ENCODE measurements around the gene DOK6. TPM values are rescaled to one million over a fixed set of nuclear protein-coding genes. Genes with fewer than 3 reads are reported as not detected.

Gene DOK6
- total RNA-seq, 1 donor, result 3.6 TPM

DNA sequence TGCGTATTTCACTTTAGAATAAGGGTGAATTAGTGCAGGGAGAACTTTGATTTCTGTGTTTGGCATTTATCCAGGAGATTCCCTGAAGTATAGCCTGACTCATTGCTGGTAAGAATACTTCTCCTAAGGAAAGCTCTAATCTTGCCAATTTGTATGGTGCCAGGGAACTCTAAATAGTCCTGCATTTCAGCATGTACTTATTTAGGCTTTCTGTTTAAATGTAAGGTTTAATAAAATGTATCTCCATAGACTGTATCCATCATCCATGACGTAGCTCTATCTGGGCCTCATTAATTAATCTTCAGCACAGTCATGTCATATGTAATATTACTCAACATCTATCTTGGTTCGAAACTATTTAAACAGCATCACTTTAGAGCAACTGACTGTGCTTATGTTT, 127.7 kb downstream of the DOK6 start:
- no peak for DNase-seq (ENCODE audit: insufficient read length, low spot score, missing footprints)
- no peak for TF ChIP-seq CTCF (IDR thresholded peaks at IDR 0.05; ENCODE audit: extremely low read depth, low read depth, low read length)
- Histone ChIP-seq H3K36me3 (ENCODE audit: insufficient read depth, low read length) (no peaks in the 10 kb centered on the region), H4K20me1 (ENCODE audit: insufficient read depth, low read length) (no peaks in the 10 kb centered on the region), H3K4me2 (ENCODE audit: insufficient read depth, low read length) (no peak overlapping the region), H3K27ac (ENCODE audit: low read depth, low read length) (no peak overlapping the region), H3K27me3 (ENCODE audit: insufficient read depth, low read length) (no peaks in the 10 kb centered on the region), H3K4me3 (ENCODE audit: insufficient read depth, low read length) (no peak overlapping the region), H2AFZ (ENCODE audit: low read length) (no peak overlapping the region), H3K79me2 (ENCODE audit: insufficient read depth, low read length) (no peaks in the 10 kb centered on the region), H3K4me1 (ENCODE audit: insufficient read depth, low read length) (no peaks in the 10 kb centered on the region), H3K9me3 (ENCODE audit: low read depth, low read length) (no peaks in the 10 kb centered on the region)

DNA sequence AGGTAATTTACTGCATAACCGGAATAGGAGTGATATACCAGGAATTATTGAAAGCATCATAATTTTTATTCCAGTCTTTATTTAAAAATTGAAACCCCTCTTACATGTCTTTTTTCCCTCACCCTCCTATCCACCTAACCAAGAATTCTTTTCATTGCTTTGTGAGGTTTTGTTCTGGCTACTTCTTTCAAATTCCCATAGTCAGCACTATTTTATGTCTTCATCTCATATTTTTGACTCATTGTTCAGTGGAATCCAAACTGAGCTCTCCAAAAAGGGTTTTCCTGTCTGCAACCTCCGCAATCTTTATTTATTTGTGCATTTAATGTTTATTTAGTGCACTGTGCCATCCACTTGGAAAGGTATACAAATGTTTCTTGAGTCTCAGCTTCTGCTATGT, 128.5 kb downstream of the DOK6 start:
- no peak overlapping the region for H3K4me2 ChIP-seq (ENCODE audit: insufficient read depth, low read length)
- H2AFZ ChIP-seq (ENCODE audit: low read length), result no peak overlapping the region
- no peaks in the 10 kb centered on the region for H3K4me1 ChIP-seq (ENCODE audit: insufficient read depth, low read length)
- no peak for DNase-seq (ENCODE audit: insufficient read length, low spot score, missing footprints)
- no peaks in the 10 kb centered on the region for H3K79me2 ChIP-seq (ENCODE audit: insufficient read depth, low read length)
- H3K27me3 ChIP-seq (ENCODE audit: insufficient read depth, low read length), result no peaks in the 10 kb centered on the region
- no peak overlapping the region for H3K27ac ChIP-seq (ENCODE audit: low read depth, low read length)
- H3K9me3 ChIP-seq (ENCODE audit: low read depth, low read length), result no peaks in the 10 kb centered on the region
- TF ChIP-seq CTCF (IDR thresholded peaks at IDR 0.05; ENCODE audit: extremely low read depth, low read depth, low read length), result no peak
- H3K36me3 ChIP-seq (ENCODE audit: insufficient read depth, low read length), result no peaks in the 10 kb centered on the region
- no peak overlapping the region for H3K4me3 ChIP-seq (ENCODE audit: insufficient read depth, low read length)
- H4K20me1 ChIP-seq (ENCODE audit: insufficient read depth, low read length), result no peaks in the 10 kb centered on the region

DNA sequence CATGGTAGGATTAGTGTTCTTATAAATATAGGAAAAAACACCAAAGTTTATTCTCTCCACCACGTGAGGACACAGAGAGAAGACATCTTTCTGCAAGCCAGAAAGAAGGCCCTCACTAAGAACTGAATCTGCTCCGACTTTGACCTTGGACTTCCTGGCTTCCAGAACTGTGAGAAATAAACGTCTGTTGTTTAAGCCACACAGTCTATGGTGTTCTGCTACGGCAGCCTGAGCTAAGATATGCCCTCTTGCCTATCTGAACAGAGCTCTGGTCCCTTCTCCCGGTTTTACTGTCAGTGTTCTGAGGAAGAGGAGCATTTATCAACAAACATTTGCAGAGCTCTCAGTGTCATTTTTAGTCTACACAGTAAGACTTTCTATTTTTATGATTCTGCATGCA, 131.3 kb downstream of the DOK6 start:
- H2AFZ ChIP-seq (ENCODE audit: low read length), result no peak overlapping the region
- H3K4me3 ChIP-seq (ENCODE audit: insufficient read depth, low read length), result no peak overlapping the region
- no peaks in the 10 kb centered on the region for H4K20me1 ChIP-seq (ENCODE audit: insufficient read depth, low read length)
- no peaks in the 10 kb centered on the region for H3K4me1 ChIP-seq (ENCODE audit: insufficient read depth, low read length)
- DNase-seq (ENCODE audit: insufficient read length, low spot score, missing footprints), result no peak
- no peak overlapping the region for H3K27ac ChIP-seq (ENCODE audit: low read depth, low read length)
- no peaks in the 10 kb centered on the region for H3K79me2 ChIP-seq (ENCODE audit: insufficient read depth, low read length)
- H3K4me2 ChIP-seq (ENCODE audit: insufficient read depth, low read length), result no peak overlapping the region
- no peak for TF ChIP-seq CTCF (IDR thresholded peaks at IDR 0.05; ENCODE audit: extremely low read depth, low read depth, low read length)
- H3K36me3 ChIP-seq (ENCODE audit: insufficient read depth, low read length), result no peaks in the 10 kb centered on the region
- no peaks in the 10 kb centered on the region for H3K27me3 ChIP-seq (ENCODE audit: insufficient read depth, low read length)
- H3K9me3 ChIP-seq (ENCODE audit: low read depth, low read length), result no peaks in the 10 kb centered on the region

DNA sequence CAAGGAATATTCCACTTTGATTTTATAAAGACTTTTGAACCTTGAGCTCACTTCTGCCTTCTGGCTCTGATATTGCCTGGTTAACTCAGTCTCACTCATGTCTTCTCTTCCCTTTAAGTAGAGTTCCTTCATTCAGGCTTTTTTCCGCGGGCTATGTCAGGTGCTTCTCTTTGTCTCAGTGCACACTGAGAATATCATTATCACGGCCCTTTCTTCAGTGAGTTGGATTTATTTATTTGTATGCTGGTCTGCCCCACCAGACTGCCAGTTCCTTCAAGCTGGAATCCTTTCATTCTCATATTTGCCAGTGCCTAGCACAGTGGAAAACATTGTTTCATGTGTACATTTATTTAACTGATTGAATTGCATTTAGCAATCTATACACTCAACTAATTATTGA, 136.5 kb downstream of the DOK6 start:
- H3K36me3 ChIP-seq (ENCODE audit: insufficient read depth, low read length), result no peaks in the 10 kb centered on the region
- no peak for TF ChIP-seq CTCF (IDR thresholded peaks at IDR 0.05; ENCODE audit: extremely low read depth, low read depth, low read length)
- H3K79me2 ChIP-seq (ENCODE audit: insufficient read depth, low read length), result no peaks in the 10 kb centered on the region
- H3K4me2 ChIP-seq (ENCODE audit: insufficient read depth, low read length), result no peak overlapping the region
- no peaks in the 10 kb centered on the region for H3K27me3 ChIP-seq (ENCODE audit: insufficient read depth, low read length)
- H3K4me3 ChIP-seq (ENCODE audit: insufficient read depth, low read length), result no peak overlapping the region
- H2AFZ ChIP-seq (ENCODE audit: low read length), result no peak overlapping the region
- no peak overlapping the region for H3K27ac ChIP-seq (ENCODE audit: low read depth, low read length)
- H4K20me1 ChIP-seq (ENCODE audit: insufficient read depth, low read length), result no peaks in the 10 kb centered on the region
- no peaks in the 10 kb centered on the region for H3K9me3 ChIP-seq (ENCODE audit: low read depth, low read length)
- no peak for DNase-seq (ENCODE audit: insufficient read length, low spot score, missing footprints)
- no peaks in the 10 kb centered on the region for H3K4me1 ChIP-seq (ENCODE audit: insufficient read depth, low read length)

Data from osteoblast (primary cell).